Panc1 (cell line): ENCODE data around the gene TMEM95.

Experiments used
- POLR2AphosphoS5 ChIP-seq: IDR thresholded peaks from 2 replicates; pipeline ENCODE4 v1.6.1; 2012; ENCODE audit warnings: mild to moderate bottlenecking, low read depth, low read length, moderate library complexity
- SIN3A ChIP-seq: IDR thresholded peaks from 2 replicates; pipeline ENCODE4 v1.6.1; 2012; ENCODE audit warnings: low read depth, mild to moderate bottlenecking, low read length, moderate library complexity, borderline replicate concordance; ENCODE audit not compliant: insufficient read depth
- TF ChIP-seq, protein P1 (sequence below): fragments of 450-650 bp; IDR thresholded peaks from 2 replicates; pipeline ENCODE4 v1.5.1; 2017; ENCODE audit warnings: mild to moderate bottlenecking
- TF ChIP-seq, protein P2 (sequence below), 2 experiments: IDR thresholded peaks; 2 replicates each; pipeline ENCODE4 v1.6.1; 2011 to 2012; ENCODE audit warnings: low read depth in 2 of 2, control low read depth in 1 of 2, low read length in 1 of 2, mild to moderate bottlenecking in 1 of 2, moderate library complexity in 1 of 2; ENCODE audit not compliant: insufficient read depth in 1 of 2

DNA sequence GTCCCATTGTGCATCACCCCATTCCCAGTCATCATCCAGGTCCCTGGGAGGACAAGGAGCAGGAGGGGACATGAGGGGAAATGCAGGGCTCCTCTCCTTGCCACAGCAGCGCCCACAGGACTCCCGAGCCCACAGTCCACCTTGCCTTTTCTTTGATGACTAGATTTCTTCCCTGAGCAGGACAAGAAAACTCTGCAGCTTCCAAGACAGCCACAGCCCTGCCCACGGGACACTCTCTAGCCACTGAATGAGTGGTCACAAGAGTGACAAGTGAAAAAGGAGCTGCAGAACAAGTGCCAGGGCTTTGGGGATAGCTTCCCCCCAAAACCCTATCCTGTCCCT, 30.5 kb upstream of the TMEM95 start:
- TF ChIP-seq, protein P1, sequence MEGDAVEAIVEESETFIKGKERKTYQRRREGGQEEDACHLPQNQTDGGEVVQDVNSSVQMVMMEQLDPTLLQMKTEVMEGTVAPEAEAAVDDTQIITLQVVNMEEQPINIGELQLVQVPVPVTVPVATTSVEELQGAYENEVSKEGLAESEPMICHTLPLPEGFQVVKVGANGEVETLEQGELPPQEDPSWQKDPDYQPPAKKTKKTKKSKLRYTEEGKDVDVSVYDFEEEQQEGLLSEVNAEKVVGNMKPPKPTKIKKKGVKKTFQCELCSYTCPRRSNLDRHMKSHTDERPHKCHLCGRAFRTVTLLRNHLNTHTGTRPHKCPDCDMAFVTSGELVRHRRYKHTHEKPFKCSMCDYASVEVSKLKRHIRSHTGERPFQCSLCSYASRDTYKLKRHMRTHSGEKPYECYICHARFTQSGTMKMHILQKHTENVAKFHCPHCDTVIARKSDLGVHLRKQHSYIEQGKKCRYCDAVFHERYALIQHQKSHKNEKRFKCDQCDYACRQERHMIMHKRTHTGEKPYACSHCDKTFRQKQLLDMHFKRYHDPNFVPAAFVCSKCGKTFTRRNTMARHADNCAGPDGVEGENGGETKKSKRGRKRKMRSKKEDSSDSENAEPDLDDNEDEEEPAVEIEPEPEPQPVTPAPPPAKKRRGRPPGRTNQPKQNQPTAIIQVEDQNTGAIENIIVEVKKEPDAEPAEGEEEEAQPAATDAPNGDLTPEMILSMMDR: no peak; the same call in 1 of the 2 replicates
- no peak for TF ChIP-seq POLR2AphosphoS5
- TF ChIP-seq, protein P2, sequence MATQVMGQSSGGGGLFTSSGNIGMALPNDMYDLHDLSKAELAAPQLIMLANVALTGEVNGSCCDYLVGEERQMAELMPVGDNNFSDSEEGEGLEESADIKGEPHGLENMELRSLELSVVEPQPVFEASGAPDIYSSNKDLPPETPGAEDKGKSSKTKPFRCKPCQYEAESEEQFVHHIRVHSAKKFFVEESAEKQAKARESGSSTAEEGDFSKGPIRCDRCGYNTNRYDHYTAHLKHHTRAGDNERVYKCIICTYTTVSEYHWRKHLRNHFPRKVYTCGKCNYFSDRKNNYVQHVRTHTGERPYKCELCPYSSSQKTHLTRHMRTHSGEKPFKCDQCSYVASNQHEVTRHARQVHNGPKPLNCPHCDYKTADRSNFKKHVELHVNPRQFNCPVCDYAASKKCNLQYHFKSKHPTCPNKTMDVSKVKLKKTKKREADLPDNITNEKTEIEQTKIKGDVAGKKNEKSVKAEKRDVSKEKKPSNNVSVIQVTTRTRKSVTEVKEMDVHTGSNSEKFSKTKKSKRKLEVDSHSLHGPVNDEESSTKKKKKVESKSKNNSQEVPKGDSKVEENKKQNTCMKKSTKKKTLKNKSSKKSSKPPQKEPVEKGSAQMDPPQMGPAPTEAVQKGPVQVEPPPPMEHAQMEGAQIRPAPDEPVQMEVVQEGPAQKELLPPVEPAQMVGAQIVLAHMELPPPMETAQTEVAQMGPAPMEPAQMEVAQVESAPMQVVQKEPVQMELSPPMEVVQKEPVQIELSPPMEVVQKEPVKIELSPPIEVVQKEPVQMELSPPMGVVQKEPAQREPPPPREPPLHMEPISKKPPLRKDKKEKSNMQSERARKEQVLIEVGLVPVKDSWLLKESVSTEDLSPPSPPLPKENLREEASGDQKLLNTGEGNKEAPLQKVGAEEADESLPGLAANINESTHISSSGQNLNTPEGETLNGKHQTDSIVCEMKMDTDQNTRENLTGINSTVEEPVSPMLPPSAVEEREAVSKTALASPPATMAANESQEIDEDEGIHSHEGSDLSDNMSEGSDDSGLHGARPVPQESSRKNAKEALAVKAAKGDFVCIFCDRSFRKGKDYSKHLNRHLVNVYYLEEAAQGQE (IDR thresholded peaks at IDR 0.05; ENCODE audit: insufficient read depth in 1 of 2, low read depth in 2 of 2, low read length in 1 of 2): no peak
- no peak for TF ChIP-seq SIN3A
